GM21717 (cell line): ENCODE data around the gene NRIP1.

Experiments
- ATAC-seq: cut with Tn5 transposase; IDR thresholded peaks from one replicate; pipeline ENCODE4 v1.9.1; 2021; ENCODE audit warnings: mild to moderate bottlenecking, moderate library complexity; ENCODE audit not compliant: unreplicated experiment

The NRIP1 gene

GRCh38 chr21:14923468-14923867, 141.3 kb downstream of the NRIP1 start:
- no peak for ATAC-seq

DNA sequence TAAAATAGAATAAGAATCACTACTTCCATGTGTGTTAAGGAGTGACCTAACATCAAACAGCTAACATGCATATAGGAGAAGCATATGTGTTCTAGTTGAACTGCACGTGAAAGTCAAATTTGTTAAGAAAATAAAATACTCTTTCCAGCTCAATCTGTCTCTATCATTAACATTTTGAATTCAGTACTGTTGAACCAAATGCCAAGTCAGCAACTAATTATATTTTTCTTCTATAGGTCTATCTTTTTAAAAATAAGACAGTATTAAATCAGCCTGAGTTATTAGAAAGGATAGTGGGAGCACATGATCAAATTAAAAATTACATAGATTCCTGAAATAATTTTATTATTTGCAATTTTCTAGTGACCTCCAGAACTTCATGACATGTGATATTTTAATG, 141.8 kb downstream of the NRIP1 start:
- no peak for ATAC-seq

GRCh38 chr21:14918527-14918926, 146.3 kb downstream of the NRIP1 start:
- no peak for ATAC-seq

DNA sequence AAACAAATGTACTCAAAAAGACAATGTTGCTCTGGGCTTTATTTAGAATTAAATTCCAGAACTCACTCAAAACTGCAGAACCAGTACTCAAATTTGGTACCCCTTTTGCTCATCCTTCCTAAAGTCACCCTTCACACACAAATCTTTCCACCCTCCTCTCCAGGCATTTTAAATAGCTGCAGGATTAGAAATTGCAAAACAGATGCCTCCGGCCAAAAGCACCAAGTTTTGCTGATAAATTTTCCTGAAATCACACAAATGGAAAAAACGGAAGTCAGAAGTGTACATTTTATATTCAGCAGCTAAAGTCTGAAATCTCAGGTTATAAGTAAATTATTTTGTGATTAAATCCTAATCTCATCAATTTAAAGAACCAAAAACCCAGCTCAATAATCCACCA, 147.0 kb downstream of the NRIP1 start:
- no peak for ATAC-seq

- no peak for ATAC-seq
These were observed 148.1 kb downstream of the NRIP1 start for GRCh38 chr21:14916676-14917141.

DNA sequence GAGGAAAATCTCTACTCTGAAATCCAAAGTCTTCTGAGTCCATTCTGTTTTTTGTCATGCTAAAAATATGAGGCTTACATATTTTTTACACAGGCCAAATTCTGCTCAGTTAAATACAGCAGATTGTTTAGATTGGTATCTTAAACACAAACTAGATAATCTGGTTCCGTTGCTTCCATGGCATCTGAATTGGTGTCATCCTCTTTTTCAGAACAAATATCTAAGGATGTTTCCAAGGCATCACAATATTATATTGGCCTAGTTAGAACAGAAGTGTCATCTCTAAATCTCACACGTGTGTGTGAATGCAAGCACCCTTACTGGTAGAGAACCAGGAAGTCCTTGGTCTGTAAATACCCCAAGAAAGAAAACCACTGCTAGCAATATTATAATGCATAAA, 151.2 kb downstream of the NRIP1 start:
- ATAC-seq: no peak

GRCh38 chr21:14911351-14911750, 153.4 kb downstream of the NRIP1 start:
- no peak for ATAC-seq
